Esophagus muscularis mucosa (tissue), 4 donors: ENCODE measurements around the gene LMF1. TPM values are rescaled to one million over a fixed set of nuclear protein-coding genes. Genes with fewer than 3 reads are reported as not detected.

ENCODE experiments used
- DNase-seq: peaks from one replicate; pipeline ENCODE4 v3.0.0-alpha.2; 2017; ENCODE audit errors: extremely low spot score
- H3K27ac ChIP-seq, 4 donors: fragments of 200-600 bp; sonication (generic); replicated peaks in 1 of 4; 1 replicate in 3 of 4; 2 replicates in 1 of 4; pipeline ENCODE4 v1.5.1; 2016 to 2019; ENCODE audit warnings: mild to moderate bottlenecking in 1 of 4
- H3K27me3 ChIP-seq, 4 donors: fragments of 200-600 bp; sonication (generic); one replicate each; pipeline versions ENCODE4 v1.5.1 to v1.6.0; 2016 to 2019
- H3K36me3 ChIP-seq, 4 donors: fragments of 200-600 bp; sonication (generic); one replicate each; pipeline ENCODE4 v1.5.1; 2016 to 2019
- H3K4me1 ChIP-seq, 4 donors: fragments of 200-600 bp; sonication (generic); one replicate each; pipeline ENCODE4 v1.5.1; 2016 to 2019
- H3K4me3 ChIP-seq, 4 donors: fragments of 200-600 bp; sonication (generic); 1 replicate in 2 of 4; 2 replicates in 2 of 4; pipeline ENCODE4 v1.5.1; 2016 to 2019; ENCODE audit warnings: mild to moderate bottlenecking in 4 of 4, moderate library complexity in 1 of 4
- H3K9me3 ChIP-seq, 4 donors: fragments of 200-600 bp; sonication (generic); 1 replicate in 3 of 4; 2 replicates in 1 of 4; pipeline ENCODE4 v1.5.1; 2016 to 2019
- CTCF ChIP-seq, 3 experiments: fragments of 200-600 bp in 2 of 3; fragments of 450-650 bp in 1 of 3; sonication (generic) in 2 of 3; IDR thresholded peaks; one replicate each; pipeline ENCODE4 v1.5.1; 2017 to 2019; ENCODE audit warnings: antibody characterized with exemption in 3 of 3, mild to moderate bottlenecking in 2 of 3, moderate library complexity in 1 of 3
- EP300 ChIP-seq: sonication (generic); formaldehyde crosslinking; IDR thresholded peaks from one replicate; pipeline ENCODE4 v1.6.1; 2017; ENCODE audit warnings: antibody characterized with exemption
- POLR2A ChIP-seq: fragments of 450-650 bp; IDR thresholded peaks from one replicate; pipeline ENCODE4 v1.6.1; 2017; ENCODE audit warnings: antibody characterized with exemption, moderate library complexity, mild to moderate bottlenecking, low read depth
- POLR2AphosphoS5 ChIP-seq, 2 donors: sonication (generic); formaldehyde crosslinking; IDR thresholded peaks; one replicate each; pipeline ENCODE4 v1.6.1; 2017; ENCODE audit warnings: antibody characterized with exemption in 2 of 2
- WGBS: methylation state at CpG from one replicate; pipeline ENCODE4 v1.1.5; 2018; 5-methylcytosine and 5-hydroxymethylcytosine counted together
- intact Hi-C: fragments of 100-400 bp; cut with DNase I; formaldehyde crosslinking; loops from one replicate; pipeline ENCODE4 v1.15.1; 2023
- total RNA-seq, 4 donors: library from RNA; depleted of rRNA; stranded (reverse); fragments of >200 nt; gene quantifications; one replicate each; pipeline versions ENCODE4 v1.1.0 to v1.2.1, GENCODE V29; 2016

Gene LMF1
- total RNA-seq, 4 donors from 2014 or later, result 14.5 to 32.0 (median 23.8) TPM

- TF ChIP-seq EP300 (no peak), CTCF (IDR thresholded peaks at IDR 0.05) (no peak)
- H3K36me3 ChIP-seq, result peaks cover 17 to 43% (median 33%) of the 10 kb centered on the region in 4 donors
- H3K9me3 ChIP-seq, result peaks cover 0 to 16% (median 3%) of the 10 kb centered on the region in 4 donors
Measured at GRCh38 chr16:946048-946395, 24.8 kb downstream of the LMF1 start.

GRCh38 chr16:945271-946047, 25.3 kb downstream of the LMF1 start:
- Histone ChIP-seq H3K27me3 (no peaks in the 10 kb centered on the region), H3K4me1 (no peaks in the 10 kb centered on the region), H3K36me3 (peaks cover 17 to 45% (median 36%) of the 10 kb centered on the region in 4 donors), H3K27ac (no peak overlapping the region), H3K9me3 (peaks cover 0 to 16% (median 3%) of the 10 kb centered on the region in 4 donors), H3K4me3 (no peak overlapping the region)
- intact Hi-C loops, result no loop called here
- TF ChIP-seq POLR2A (no peak), CTCF (IDR thresholded peaks at IDR 0.05) (no peak), EP300 (no peak), POLR2AphosphoS5 (IDR thresholded peaks at IDR 0.05) (no peak)
- no peak for DNase-seq
- 91% methylated on average over 10 of the region's 10 CpGs for WGBS

More at GRCh38 chr16:946048-946395, 24.8 kb downstream of the LMF1 start:
- no peaks in the 10 kb centered on the region for H3K4me1 ChIP-seq
- DNase-seq, result no peak
- H3K4me3 ChIP-seq, result no peak overlapping the region
- H3K27me3 ChIP-seq, result no peaks in the 10 kb centered on the region
- 97% methylated on average over 7 of the region's 8 CpGs for WGBS
- H3K27ac ChIP-seq, result no peak overlapping the region
- intact Hi-C loops, result no loop called here

- no peaks in the 10 kb centered on the region for H3K27me3 ChIP-seq
- peaks cover 17 to 59% (median 49%) of the 10 kb centered on the region in 4 donors for H3K36me3 ChIP-seq
- H3K4me1 ChIP-seq, result no peaks in the 10 kb centered on the region
- H3K4me3 ChIP-seq, result no peak overlapping the region
- H3K27ac ChIP-seq, result no peak overlapping the region
- peaks cover 0 to 16% (median 3%) of the 10 kb centered on the region in 4 donors for H3K9me3 ChIP-seq
- 97% methylated on average over 5 of the region's 5 CpGs for WGBS
- no peak for TF ChIP-seq POLR2A
- TF ChIP-seq POLR2AphosphoS5 (IDR thresholded peaks at IDR 0.05), result no peak
- TF ChIP-seq CTCF (IDR thresholded peaks at IDR 0.05), result no peak
- no peak for TF ChIP-seq EP300
- intact Hi-C loops, result no loop called here
- no peak for DNase-seq
Measured at GRCh38 chr16:943971-944370, 26.8 kb downstream of the LMF1 start.

GRCh38 chr16:942436-943060, 28.2 kb downstream of the LMF1 start:
- Histone ChIP-seq H3K9me3 (peaks cover 0 to 16% (median 3%) of the 10 kb centered on the region in 4 donors), H3K36me3 (peaks cover 17 to 65% (median 49%) of the 10 kb centered on the region in 4 donors), H3K27me3 (no peaks in the 10 kb centered on the region), H3K4me1 (no peaks in the 10 kb centered on the region), H3K27ac (no peak overlapping the region), H3K4me3 (no peak overlapping the region)
- no peak for DNase-seq
- intact Hi-C loops, result no loop called here
- WGBS, result 95% methylated on average over 4 of the region's 4 CpGs
- TF ChIP-seq EP300, result no peak
- TF ChIP-seq CTCF (IDR thresholded peaks at IDR 0.05), result no peak
